ENCODE results near the gene MAS1. TPM values are rescaled to one million over a fixed set of nuclear protein-coding genes. Genes with fewer than 3 reads are reported as not detected.

MAS1 gene
- polyA plus RNA-seq, 1 of the 3 experiments (the other 2 are of a cell fraction): not detected

DNA sequence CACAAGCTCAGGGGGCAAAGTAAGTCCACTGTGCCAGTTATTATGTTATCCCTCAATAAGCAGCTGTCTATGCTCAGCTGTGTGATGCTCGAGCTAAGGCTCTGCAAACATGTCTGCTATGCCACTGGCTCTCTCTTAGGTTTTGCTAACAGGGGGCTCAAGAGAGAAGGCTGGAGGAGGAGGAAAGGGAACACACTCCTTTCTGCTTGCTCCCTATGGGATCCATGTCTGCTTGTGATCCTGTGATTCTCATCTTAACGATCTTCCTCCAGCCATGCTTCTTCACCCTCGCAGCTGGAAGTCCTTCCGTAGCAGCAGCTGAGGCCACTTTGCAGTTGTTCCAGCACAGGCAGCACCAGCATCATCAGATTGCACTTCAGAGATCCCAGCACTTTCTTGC lies 41.1 kb downstream of the MAS1 start:
- H3K36me3 ChIP-seq (replicated peaks in 1 of 2; ENCODE audit: control insufficient read depth in 1 of 2, insufficient read depth in 2 of 2, low read length in 1 of 2): no peaks in the 10 kb centered on the region
- no peaks in the 10 kb centered on the region for H3K9me2 ChIP-seq
- no peak overlapping the region for H3K4me2 ChIP-seq
- TF ChIP-seq, protein P1, sequence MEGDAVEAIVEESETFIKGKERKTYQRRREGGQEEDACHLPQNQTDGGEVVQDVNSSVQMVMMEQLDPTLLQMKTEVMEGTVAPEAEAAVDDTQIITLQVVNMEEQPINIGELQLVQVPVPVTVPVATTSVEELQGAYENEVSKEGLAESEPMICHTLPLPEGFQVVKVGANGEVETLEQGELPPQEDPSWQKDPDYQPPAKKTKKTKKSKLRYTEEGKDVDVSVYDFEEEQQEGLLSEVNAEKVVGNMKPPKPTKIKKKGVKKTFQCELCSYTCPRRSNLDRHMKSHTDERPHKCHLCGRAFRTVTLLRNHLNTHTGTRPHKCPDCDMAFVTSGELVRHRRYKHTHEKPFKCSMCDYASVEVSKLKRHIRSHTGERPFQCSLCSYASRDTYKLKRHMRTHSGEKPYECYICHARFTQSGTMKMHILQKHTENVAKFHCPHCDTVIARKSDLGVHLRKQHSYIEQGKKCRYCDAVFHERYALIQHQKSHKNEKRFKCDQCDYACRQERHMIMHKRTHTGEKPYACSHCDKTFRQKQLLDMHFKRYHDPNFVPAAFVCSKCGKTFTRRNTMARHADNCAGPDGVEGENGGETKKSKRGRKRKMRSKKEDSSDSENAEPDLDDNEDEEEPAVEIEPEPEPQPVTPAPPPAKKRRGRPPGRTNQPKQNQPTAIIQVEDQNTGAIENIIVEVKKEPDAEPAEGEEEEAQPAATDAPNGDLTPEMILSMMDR (IDR thresholded peaks at IDR 0.05): no peak
- TF ChIP-seq ELF1 (IDR thresholded peaks at IDR 0.05) (no peak), TAF1 (IDR thresholded peaks at IDR 0.05; ENCODE audit: borderline replicate concordance, low read depth, low read length) (no peak), GATA2 (CRISPR knock-in tag; IDR thresholded peaks at IDR 0.05) (no peak), RAD21 (IDR thresholded peaks at IDR 0.05; ENCODE audit: low read length) (no peak), FOXJ3 (CRISPR knock-in tag; IDR thresholded peaks at IDR 0.05) (no peak), FOXM1 (IDR thresholded peaks at IDR 0.05; ENCODE audit: low read depth) (no peak), EP300 (IDR thresholded peaks at IDR 0.05; ENCODE audit: borderline replicate concordance in 1 of 2, low read depth in 1 of 2, low read length in 1 of 2) (no peak), YY1 (IDR thresholded peaks at IDR 0.05; ENCODE audit: low read depth) (no peak), RXRA (IDR thresholded peaks at IDR 0.05; ENCODE audit: borderline replicate concordance, low read depth) (no peak)
- TF ChIP-seq, protein P2, sequence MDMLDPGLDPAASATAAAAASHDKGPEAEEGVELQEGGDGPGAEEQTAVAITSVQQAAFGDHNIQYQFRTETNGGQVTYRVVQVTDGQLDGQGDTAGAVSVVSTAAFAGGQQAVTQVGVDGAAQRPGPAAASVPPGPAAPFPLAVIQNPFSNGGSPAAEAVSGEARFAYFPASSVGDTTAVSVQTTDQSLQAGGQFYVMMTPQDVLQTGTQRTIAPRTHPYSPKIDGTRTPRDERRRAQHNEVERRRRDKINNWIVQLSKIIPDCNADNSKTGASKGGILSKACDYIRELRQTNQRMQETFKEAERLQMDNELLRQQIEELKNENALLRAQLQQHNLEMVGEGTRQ (IDR thresholded peaks at IDR 0.05; ENCODE audit: borderline replicate concordance, low read depth, low read length): no peak
- CTCF ChIA-PET: interaction anchor here (0.8 to 1.5 kb wide), 3 partner anchors 25 to 764 kb away, joined by 3 to 4 read pairs (median 3); no protein-coding TSS in a partner anchor
- H3K27me3 ChIP-seq (ENCODE audit: insufficient read depth): no peaks in the 10 kb centered on the region
- peaks cover 0 to 3% of the 10 kb centered on the region in 2 experiments; a peak in 2 of 4 replicates for H3K4me1 ChIP-seq (ENCODE audit: control insufficient read depth in 1 of 2, insufficient read depth in 2 of 2, low read depth in 1 of 2, low read length in 1 of 2)
- no peak overlapping the region for H2AFZ ChIP-seq (ENCODE audit: low read depth)
- WGBS (ENCODE audit: low lambda C conversion rate): 59% methylated on average over 3 of the region's 4 CpGs
- no peaks in the 10 kb centered on the region for H3K79me2 ChIP-seq (ENCODE audit: insufficient read depth)
- no peak overlapping the region for H3K4me3 ChIP-seq (ENCODE audit: low read depth in 2 of 2, low read length in 1 of 2)
- H3K9me3 ChIP-seq: no peaks in the 10 kb centered on the region
- no peak overlapping the region for H3K27ac ChIP-seq (ENCODE audit: low read depth in 2 of 2, low read length in 1 of 2)
- no peak overlapping the region for H3K9ac ChIP-seq
- DNase-seq: no peak
- H3F3A ChIP-seq (replicated peaks; ENCODE audit: insufficient read depth): no peaks in the 10 kb centered on the region
- POLR2A ChIA-PET: no interaction called here
- H4K20me1 ChIP-seq (ENCODE audit: insufficient read depth): no peaks in the 10 kb centered on the region

DNA sequence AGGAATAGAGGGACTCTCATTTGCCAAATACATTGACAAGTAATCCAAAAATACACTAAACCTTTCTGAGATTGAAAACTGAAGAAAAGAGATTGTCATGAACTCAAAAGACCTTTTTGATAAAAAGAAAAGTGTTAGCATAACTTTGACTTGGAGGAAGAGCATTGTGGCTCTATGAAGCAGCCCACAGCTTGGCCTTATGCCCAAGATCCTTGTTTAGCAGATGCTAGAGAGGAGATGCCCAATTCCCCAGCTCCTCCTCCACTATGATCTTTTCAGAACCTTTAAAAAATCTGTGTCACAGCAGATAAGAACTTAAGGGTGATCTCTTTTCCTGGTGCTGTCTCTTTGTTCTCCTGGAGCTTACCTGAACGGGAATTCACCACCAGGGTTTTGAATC lies 42.3 kb downstream of the MAS1 start:
- ChIA-PET POLR2A (no interaction called here), CTCF (interaction anchor here (1.3 to 1.8 kb wide), 3 partner anchors 9 to 69 kb away, joined by 3 to 5 read pairs (median 4); no protein-coding TSS in a partner anchor)
- H3F3A ChIP-seq (replicated peaks; ENCODE audit: insufficient read depth): no peaks in the 10 kb centered on the region
- no peaks in the 10 kb centered on the region for H4K20me1 ChIP-seq (ENCODE audit: insufficient read depth)
- H3K79me2 ChIP-seq (ENCODE audit: insufficient read depth): no peaks in the 10 kb centered on the region
- H3K36me3 ChIP-seq (replicated peaks in 1 of 2; ENCODE audit: control insufficient read depth in 1 of 2, insufficient read depth in 2 of 2, low read length in 1 of 2): no peaks in the 10 kb centered on the region
- H3K9me3 ChIP-seq: no peaks in the 10 kb centered on the region
- no peak overlapping the region for H3K9ac ChIP-seq
- no peaks in the 10 kb centered on the region for H3K9me2 ChIP-seq
- peaks cover 0 to 3% of the 10 kb centered on the region in 2 experiments; a peak in 2 of 4 replicates for H3K4me1 ChIP-seq (ENCODE audit: control insufficient read depth in 1 of 2, insufficient read depth in 2 of 2, low read depth in 1 of 2, low read length in 1 of 2)
- no peak overlapping the region for H3K4me3 ChIP-seq (ENCODE audit: low read depth in 2 of 2, low read length in 1 of 2)
- no peak for DNase-seq
- no peak overlapping the region for H3K4me2 ChIP-seq
- no peak overlapping the region for H3K27ac ChIP-seq (ENCODE audit: low read depth in 2 of 2, low read length in 1 of 2)
- WGBS (ENCODE audit: low lambda C conversion rate): 9% methylated on average over 1 of the region's 1 CpG
- H3K27me3 ChIP-seq (ENCODE audit: insufficient read depth): no peaks in the 10 kb centered on the region
- no peak overlapping the region for H2AFZ ChIP-seq (ENCODE audit: low read depth)
- TF ChIP-seq, protein P3, sequence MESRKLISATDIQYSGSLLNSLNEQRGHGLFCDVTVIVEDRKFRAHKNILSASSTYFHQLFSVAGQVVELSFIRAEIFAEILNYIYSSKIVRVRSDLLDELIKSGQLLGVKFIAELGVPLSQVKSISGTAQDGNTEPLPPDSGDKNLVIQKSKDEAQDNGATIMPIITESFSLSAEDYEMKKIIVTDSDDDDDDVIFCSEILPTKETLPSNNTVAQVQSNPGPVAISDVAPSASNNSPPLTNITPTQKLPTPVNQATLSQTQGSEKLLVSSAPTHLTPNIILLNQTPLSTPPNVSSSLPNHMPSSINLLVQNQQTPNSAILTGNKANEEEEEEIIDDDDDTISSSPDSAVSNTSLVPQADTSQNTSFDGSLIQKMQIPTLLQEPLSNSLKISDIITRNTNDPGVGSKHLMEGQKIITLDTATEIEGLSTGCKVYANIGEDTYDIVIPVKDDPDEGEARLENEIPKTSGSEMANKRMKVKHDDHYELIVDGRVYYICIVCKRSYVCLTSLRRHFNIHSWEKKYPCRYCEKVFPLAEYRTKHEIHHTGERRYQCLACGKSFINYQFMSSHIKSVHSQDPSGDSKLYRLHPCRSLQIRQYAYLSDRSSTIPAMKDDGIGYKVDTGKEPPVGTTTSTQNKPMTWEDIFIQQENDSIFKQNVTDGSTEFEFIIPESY (IDR thresholded peaks at IDR 0.05; ENCODE audit: borderline replicate concordance, low read depth): no peak
- TF ChIP-seq FOXM1 (IDR thresholded peaks at IDR 0.05; ENCODE audit: low read depth) (no peak), RXRA (IDR thresholded peaks at IDR 0.05; ENCODE audit: borderline replicate concordance, low read depth) (no peak), EZH2phosphoT487 (IDR thresholded peaks at IDR 0.05; ENCODE audit: borderline replicate concordance, low read depth) (no peak), TAF1 (IDR thresholded peaks at IDR 0.05; ENCODE audit: borderline replicate concordance, low read depth, low read length) (no peak), YY1 (IDR thresholded peaks at IDR 0.05; ENCODE audit: low read depth) (no peak), TEAD4 (IDR thresholded peaks at IDR 0.05; ENCODE audit: borderline replicate concordance, insufficient read depth) (no peak), EP300 (IDR thresholded peaks at IDR 0.05; ENCODE audit: borderline replicate concordance in 1 of 2, low read depth in 1 of 2, low read length in 1 of 2) (no peak), JUND (IDR thresholded peaks at IDR 0.05) (no peak), ELF1 (IDR thresholded peaks at IDR 0.05) (no peak)
- TF ChIP-seq, protein P4, sequence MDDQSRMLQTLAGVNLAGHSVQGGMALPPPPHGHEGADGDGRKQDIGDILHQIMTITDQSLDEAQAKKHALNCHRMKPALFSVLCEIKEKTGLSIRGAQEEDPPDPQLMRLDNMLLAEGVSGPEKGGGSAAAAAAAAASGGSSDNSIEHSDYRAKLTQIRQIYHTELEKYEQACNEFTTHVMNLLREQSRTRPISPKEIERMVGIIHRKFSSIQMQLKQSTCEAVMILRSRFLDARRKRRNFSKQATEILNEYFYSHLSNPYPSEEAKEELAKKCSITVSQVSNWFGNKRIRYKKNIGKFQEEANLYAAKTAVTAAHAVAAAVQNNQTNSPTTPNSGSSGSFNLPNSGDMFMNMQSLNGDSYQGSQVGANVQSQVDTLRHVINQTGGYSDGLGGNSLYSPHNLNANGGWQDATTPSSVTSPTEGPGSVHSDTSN (IDR thresholded peaks at IDR 0.05): no peak
- TF ChIP-seq, protein P1 (IDR thresholded peaks at IDR 0.05): no peak
- TF ChIP-seq, protein P5, sequence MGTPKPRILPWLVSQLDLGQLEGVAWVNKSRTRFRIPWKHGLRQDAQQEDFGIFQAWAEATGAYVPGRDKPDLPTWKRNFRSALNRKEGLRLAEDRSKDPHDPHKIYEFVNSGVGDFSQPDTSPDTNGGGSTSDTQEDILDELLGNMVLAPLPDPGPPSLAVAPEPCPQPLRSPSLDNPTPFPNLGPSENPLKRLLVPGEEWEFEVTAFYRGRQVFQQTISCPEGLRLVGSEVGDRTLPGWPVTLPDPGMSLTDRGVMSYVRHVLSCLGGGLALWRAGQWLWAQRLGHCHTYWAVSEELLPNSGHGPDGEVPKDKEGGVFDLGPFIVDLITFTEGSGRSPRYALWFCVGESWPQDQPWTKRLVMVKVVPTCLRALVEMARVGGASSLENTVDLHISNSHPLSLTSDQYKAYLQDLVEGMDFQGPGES (IDR thresholded peaks at IDR 0.05; ENCODE audit: low read depth, low read length): no peak
